GM21367 (cell line): Measurements from ENCODE around the gene PPP1R13B.
"Not testable (repeated sequence)": the region's sequence is repeated elsewhere in the genome, so short reads cannot be mapped to it uniquely, and the experiment has no call there.

Experiments used
- ATAC-seq: cut with Tn5 transposase; IDR thresholded peaks from one replicate; pipeline ENCODE4 v1.9.1; 2021; ENCODE audit not compliant: unreplicated experiment

Gene PPP1R13B

GRCh38 chr14:103801459-103801858 is 45.9 kb downstream of the PPP1R13B start:
- no peak for ATAC-seq

GRCh38 chr14:103793192-103793591 is 54.2 kb downstream of the PPP1R13B start:
- not testable (repeated sequence) for ATAC-seq

GRCh38 chr14:103788086-103788485 is 59.3 kb downstream of the PPP1R13B start:
- no peak for ATAC-seq

GRCh38 chr14:103782376-103782775 is 65.0 kb downstream of the PPP1R13B start:
- ATAC-seq, result no peak

GRCh38 chr14:103776319-103776718 is 71.1 kb downstream of the PPP1R13B start:
- ATAC-seq, result not testable (repeated sequence)

- ATAC-seq, result no peak
Measured at GRCh38 chr14:103775506-103775905, 71.9 kb downstream of the PPP1R13B start.

- no peak for ATAC-seq
Measured at GRCh38 chr14:103773521-103773920, 73.9 kb downstream of the PPP1R13B start.

GRCh38 chr14:103772078-103772712 is 75.2 kb downstream of the PPP1R13B start:
- ATAC-seq, result no peak

- ATAC-seq, result no peak
Measured at GRCh38 chr14:103770902-103771301, 76.5 kb downstream of the PPP1R13B start.

- no peak for ATAC-seq
Measured at GRCh38 chr14:103770500-103770899, 76.9 kb downstream of the PPP1R13B start.

GRCh38 chr14:103767336-103767894 is 80.0 kb downstream of the PPP1R13B start:
- no peak for ATAC-seq

GRCh38 chr14:103765526-103765925 is 81.8 kb downstream of the PPP1R13B start:
- ATAC-seq, result no peak

GRCh38 chr14:103763730-103764488 is 83.5 kb downstream of the PPP1R13B start:
- ATAC-seq, result peak; percentile 73

- no peak for ATAC-seq
Measured at GRCh38 chr14:103762541-103762940, 84.8 kb downstream of the PPP1R13B start.

- no peak for ATAC-seq
Measured at GRCh38 chr14:103762036-103762435, 85.3 kb downstream of the PPP1R13B start.

- ATAC-seq, result no peak
Measured at GRCh38 chr14:103758059-103758776, 89.2 kb downstream of the PPP1R13B start.

- ATAC-seq, result no peak
Measured at GRCh38 chr14:103755060-103755459, 92.3 kb downstream of the PPP1R13B start.

GRCh38 chr14:103753774-103754173 is 93.6 kb downstream of the PPP1R13B start:
- no peak for ATAC-seq

GRCh38 chr14:103749860-103750259 is 97.5 kb downstream of the PPP1R13B start:
- no peak for ATAC-seq

GRCh38 chr14:103749452-103749851 is 97.9 kb downstream of the PPP1R13B start:
- no peak for ATAC-seq

- no peak for ATAC-seq
Measured at GRCh38 chr14:103748534-103748857, 98.9 kb downstream of the PPP1R13B start.

GRCh38 chr14:103746701-103747100 is 100.7 kb downstream of the PPP1R13B start:
- ATAC-seq, result no peak
